GM12878 (cell line): ENCODE data around the gene CFAP90. TPM values are rescaled to one million over a fixed set of nuclear protein-coding genes. Genes with fewer than 3 reads are reported as not detected.

Experiments used
- polyA plus RNA-seq, 11 experiments: library from polyadenylated mRNA; depleted of rRNA in 4 of 11; unstranded in 6 of 11; stranded (reverse) in 5 of 11; fragments of >200 nt; fragmentation: Nextera tagmentation in 4 of 11; fragmentation: Illumina TruSeq in 1 of 11; extraction: Ambion mirVana in 4 of 11; extraction: Trizol in 1 of 11; gene quantifications; 1 replicate in 1 of 11; 2 replicates in 10 of 11; pipeline versions ENCODE4 v1.2.1 to v1.2.3, GENCODE V29; 2011 to 2016; ENCODE audit warnings: inconsistent platforms in 2 of 11, missing spikeins in 2 of 11, low read depth in 1 of 11
- total RNA-seq, 4 experiments: library from RNA; depleted of rRNA in 3 of 4; stranded (reverse); fragments of >200 nt in 3 of 4; fragmentation: Illumina TruSeq in 1 of 4; extraction: Trizol in 1 of 4; gene quantifications; 2 replicates each; pipeline versions ENCODE4 v1.2.1 to v1.2.3, GENCODE V29; 2013 to 2021

CFAP90 gene
- total and polyA plus RNA-seq, 10 of the 15 experiments (the other 5 are each of a cell fraction or from before 2014, with no cell fraction given), result not detected

Other genes starting within 250 kb of the CFAP90 start
- 14.1 and 19.3 TPM in 2 replicates for gene FASTKD3, start 17.9 kb upstream of the CFAP90 start, total RNA-seq (2014; rRNA removed)
- gene FASTKD3, start 17.9 kb upstream of the CFAP90 start, total RNA-seq (2014; rRNA removed; fragmentation: Illumina TruSeq; extraction: Trizol), result 24.4 and 25.7 TPM in 2 replicates
- gene FASTKD3, start 17.9 kb upstream of the CFAP90 start, total RNA-seq (2021), result 11.9 and 12.1 TPM in 2 replicates
- gene FASTKD3, start 17.9 kb upstream of the CFAP90 start, polyA plus RNA-seq (2011; rRNA removed), result 19.9 and 32.8 TPM in 2 replicates
- 30.2 and 49.0 TPM in 2 replicates for gene FASTKD3, start 17.9 kb upstream of the CFAP90 start, polyA plus RNA-seq (2014; fragmentation: Illumina TruSeq; extraction: Trizol)
- 10 to 100 TPM; 42.6 to 59.6 TPM for gene FASTKD3, start 17.9 kb upstream of the CFAP90 start, polyA plus RNA-seq (2014; fragmentation: Nextera tagmentation; extraction: Ambion mirVana)
- gene FASTKD3, start 17.9 kb upstream of the CFAP90 start, polyA plus RNA-seq (2014; rRNA removed), result 15.7 and 24.9 TPM in 2 replicates
- 10 to 100 TPM; 24.3 to 27.7 TPM for gene FASTKD3, start 17.9 kb upstream of the CFAP90 start, polyA plus RNA-seq (2016; fragmentation: Nextera tagmentation; extraction: Ambion mirVana)
- gene MTRR, start 18.0 kb upstream of the CFAP90 start, total RNA-seq (2014; rRNA removed), result 32.5 and 46.3 TPM in 2 replicates
- 34.5 and 36.9 TPM in 2 replicates for gene MTRR, start 18.0 kb upstream of the CFAP90 start, total RNA-seq (2014; rRNA removed; fragmentation: Illumina TruSeq; extraction: Trizol)
- gene MTRR, start 18.0 kb upstream of the CFAP90 start, total RNA-seq (2021), result 44.7 and 47.9 TPM in 2 replicates
- gene MTRR, start 18.0 kb upstream of the CFAP90 start, polyA plus RNA-seq (2011; rRNA removed), result 67.1 and 76.9 TPM in 2 replicates
- gene MTRR, start 18.0 kb upstream of the CFAP90 start, polyA plus RNA-seq (2014; fragmentation: Illumina TruSeq; extraction: Trizol), result 55.4 and 70.2 TPM in 2 replicates
- 10 to 100 TPM; 13.8 to 18.2 TPM for gene MTRR, start 18.0 kb upstream of the CFAP90 start, polyA plus RNA-seq (2014; fragmentation: Nextera tagmentation; extraction: Ambion mirVana)
- gene MTRR, start 18.0 kb upstream of the CFAP90 start, polyA plus RNA-seq (2014; rRNA removed), result 38.3 and 39.7 TPM in 2 replicates
- gene MTRR, start 18.0 kb upstream of the CFAP90 start, polyA plus RNA-seq (2016; fragmentation: Nextera tagmentation; extraction: Ambion mirVana), result 10 to 100 TPM; 37.8 to 42.2 TPM